Keratinocyte (primary cell): ENCODE results near the gene GPM6B. TPM values are rescaled to one million over a fixed set of nuclear protein-coding genes. Genes with fewer than 3 reads are reported as not detected.

Source experiments
- DNase-seq: peaks from one replicate; pipeline ENCODE4 v3.0.0-alpha.2; 2011; ENCODE audit warnings: low read depth, missing footprints, low spot score
- FAIRE-seq: peaks from 2 replicates; lab custom pipeline; 2011; peaks lifted over from hg19 to GRCh38; lab: Jason Lieb, UNC
- H2AFZ ChIP-seq: 2 replicates; pipeline ENCODE4 v1.6.0; 2012; ENCODE audit warnings: low read length, control low read depth, inconsistent platforms; ENCODE audit not compliant: control insufficient read depth
- H3K27ac ChIP-seq: 2 replicates; pipeline ENCODE4 v1.5.1; 2011; ENCODE audit warnings: low read length; ENCODE audit not compliant: control insufficient read depth, insufficient read depth
- H3K27me3 ChIP-seq: 3 replicates; pipeline ENCODE4 v1.6.0; 2011; ENCODE audit warnings: low read length; ENCODE audit not compliant: control insufficient read depth, insufficient read depth; ENCODE audit errors: extremely low read depth
- H3K36me3 ChIP-seq, 2 experiments: 2 replicates in 1 of 2; 3 replicates in 1 of 2; pipeline ENCODE4 v1.5.1; 2011; ENCODE audit warnings: low read length in 2 of 2, mild to moderate bottlenecking in 1 of 2; ENCODE audit not compliant: control insufficient read depth in 2 of 2, insufficient read depth in 2 of 2; ENCODE audit errors: extremely low read depth in 1 of 2
- H3K4me1 ChIP-seq: 3 replicates; pipeline ENCODE4 v1.5.1; 2011; ENCODE audit warnings: low read length; ENCODE audit not compliant: control insufficient read depth, insufficient read depth; ENCODE audit errors: extremely low read depth
- H3K4me2 ChIP-seq: 3 replicates; pipeline ENCODE4 v1.6.0; 2011; ENCODE audit warnings: low read depth, low read length; ENCODE audit not compliant: control insufficient read depth, insufficient read depth; ENCODE audit errors: extremely low read depth
- H3K4me3 ChIP-seq, 3 experiments: fragments of 200-600 bp in 1 of 3; sonication (generic) in 1 of 3; 2 replicates in 2 of 3; 3 replicates in 1 of 3; pipeline ENCODE4 v1.5.1; 2011 to 2016; ENCODE audit warnings: low read length in 3 of 3, mild to moderate bottlenecking in 3 of 3, control low read depth in 2 of 3, inconsistent platforms in 1 of 3, low read depth in 1 of 3, mixed read lengths in 1 of 3, mixed run types in 1 of 3, moderate library complexity in 1 of 3; ENCODE audit not compliant: control insufficient read depth in 2 of 3, insufficient read depth in 2 of 3; ENCODE audit errors: extremely low read depth in 1 of 3
- H3K79me2 ChIP-seq: 2 replicates; pipeline ENCODE4 v1.6.0; 2012; ENCODE audit warnings: low read length; ENCODE audit not compliant: control insufficient read depth, insufficient read depth
- H3K9ac ChIP-seq: 3 replicates; pipeline ENCODE4 v1.6.0; 2011; ENCODE audit warnings: low read length; ENCODE audit not compliant: control insufficient read depth, insufficient read depth; ENCODE audit errors: extremely low read depth
- H3K9me1 ChIP-seq: 3 replicates; pipeline ENCODE4 v1.6.0; 2011; ENCODE audit warnings: low read length; ENCODE audit not compliant: control insufficient read depth, insufficient read depth; ENCODE audit errors: extremely low read depth
- H3K9me3 ChIP-seq: 2 replicates; pipeline ENCODE4 v1.5.1; 2012; ENCODE audit warnings: low read depth, low read length; ENCODE audit not compliant: control insufficient read depth
- H4K20me1 ChIP-seq: 3 replicates; pipeline ENCODE4 v1.6.0; 2011; ENCODE audit warnings: low read length; ENCODE audit not compliant: control insufficient read depth, insufficient read depth; ENCODE audit errors: extremely low read depth
- CTCF ChIP-seq, 3 experiments: IDR thresholded peaks in 1 of 3; conservative IDR thresholded peaks in 1 of 3; optimal IDR thresholded peaks in 1 of 3; 2 replicates in 2 of 3; 3 replicates in 1 of 3; pipeline versions ENCODE3 to v1.5.1; 2011; ENCODE audit warnings: low read length in 3 of 3, mild to moderate bottlenecking in 3 of 3, moderate library complexity in 2 of 3, control low read depth in 1 of 3, inconsistent platforms in 1 of 3; ENCODE audit not compliant: insufficient read depth in 2 of 3; ENCODE audit errors: extremely low read depth in 1 of 3
- EZH2 ChIP-seq: IDR thresholded peaks from one replicate; pipeline ENCODE4 v1.6.1; 2012; ENCODE audit warnings: inconsistent platforms, mild to moderate bottlenecking, low read length, moderate library complexity
- dilution Hi-C: fragments of 300-500 bp; cut with MboI; formaldehyde crosslinking; loops from one replicate; pipeline ENCODE4 v1.7.0; 2020; ENCODE audit warnings: low sequenced_read_pairs; ENCODE audit not compliant: extremely low pct_ligation_motif_present
- polyA plus RNA-seq, 5 experiments: library from polyadenylated mRNA; depleted of rRNA in 3 of 5; stranded (reverse) in 3 of 5; stranded (forward) in 1 of 5; unstranded in 1 of 5; fragments of >200 nt; gene quantifications; 1 replicate in 1 of 5; 2 replicates in 3 of 5; 3 replicates in 1 of 5; pipeline versions ENCODE4 v1.2.1 to v1.2.3, GENCODE V29; 2011 to 2012; ENCODE audit warnings: missing spikeins in 2 of 5, low read depth in 1 of 5, low replicate concordance in 1 of 5

The GPM6B gene
- polyA plus RNA-seq, 1 donor (not counting 4 experiments of a cell fraction or from before 2014, with no cell fraction given), result 0.26 TPM

- Histone ChIP-seq H3K4me3 (no peak overlapping the region), H3K27me3 (peaks cover 4% of the 10 kb centered on the region), H3K36me3 (no peaks in the 10 kb centered on the region), H3K9me3 (no peaks in the 10 kb centered on the region), H3K4me1 (no peaks in the 10 kb centered on the region), H2AFZ (no peak overlapping the region), H3K4me2 (no peak overlapping the region), H3K9ac (no peak overlapping the region), H3K27ac (no peak overlapping the region), H4K20me1 (no peaks in the 10 kb centered on the region), H3K79me2 (no peaks in the 10 kb centered on the region), H3K9me1 (no peaks in the 10 kb centered on the region)
- DNase-seq, result no peak
- no peak for FAIRE-seq
- dilution Hi-C loops, result no loop called here
- TF ChIP-seq EZH2 (no peak), CTCF (optimal IDR thresholded peaks at IDR 0.05 in 1 of 3, IDR thresholded peaks at IDR 0.05 in 1 of 3, conservative IDR thresholded peaks at IDR 0.05 in 1 of 3; ENCODE audit: extremely low read depth in 1 of 3, insufficient read depth in 2 of 3, low read length in 3 of 3) (no peak)
Observed at GRCh38 chrX:13791559-13791958, 25.3 kb downstream of the GPM6B start.

DNA sequence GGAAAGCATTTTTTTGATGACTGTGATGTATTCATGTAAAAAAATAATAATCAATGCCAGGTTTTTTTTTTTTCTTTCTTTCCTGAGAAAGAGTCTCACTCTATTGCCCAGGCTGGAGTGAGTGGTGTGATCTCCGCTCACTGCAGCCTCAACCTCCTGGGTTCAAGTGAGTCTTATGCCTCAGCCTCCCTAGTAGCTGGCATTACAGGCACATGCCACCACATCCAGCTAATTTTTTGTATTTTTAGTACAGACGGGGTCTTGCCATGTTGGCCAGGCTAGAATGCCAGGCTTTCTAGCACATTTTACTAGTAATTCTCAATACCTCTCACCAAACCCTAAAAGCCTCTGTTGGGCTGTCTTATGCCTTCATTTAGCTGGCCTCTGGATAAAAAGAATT lies 25.7 kb downstream of the GPM6B start:
- Histone ChIP-seq H3K9me3 (no peaks in the 10 kb centered on the region), H4K20me1 (no peaks in the 10 kb centered on the region), H3K4me2 (no peak overlapping the region), H3K9me1 (no peaks in the 10 kb centered on the region), H3K4me3 (no peak overlapping the region), H3K79me2 (no peaks in the 10 kb centered on the region), H3K36me3 (no peaks in the 10 kb centered on the region), H2AFZ (no peak overlapping the region), H3K4me1 (no peaks in the 10 kb centered on the region), H3K27ac (no peak overlapping the region), H3K9ac (no peak overlapping the region), H3K27me3 (peaks cover 7% of the 10 kb centered on the region)
- dilution Hi-C loops, result no loop called here
- no peak for DNase-seq
- no peak for TF ChIP-seq CTCF (optimal IDR thresholded peaks at IDR 0.05 in 1 of 3, IDR thresholded peaks at IDR 0.05 in 1 of 3, conservative IDR thresholded peaks at IDR 0.05 in 1 of 3; ENCODE audit: extremely low read depth in 1 of 3, insufficient read depth in 2 of 3, low read length in 3 of 3)
- TF ChIP-seq EZH2, result no peak
- no peak for FAIRE-seq
